HepG2 (cell line): ENCODE measurements around the gene CDK2AP2. TPM values are rescaled to one million over a fixed set of nuclear protein-coding genes. Genes with fewer than 3 reads are reported as not detected.
A peak's percentile ranks its signal among the peaks of the same experiment; 100 is the strongest.

Experiments used
- ADNP ChIP-seq: sonication (generic); formaldehyde crosslinking; IDR thresholded peaks from 2 replicates; pipeline ENCODE4 v1.4.0; 2020; ENCODE audit warnings: missing genetic modification reagents
- BRD4 ChIP-seq: sonication (generic); formaldehyde crosslinking; IDR thresholded peaks from 2 replicates; pipeline ENCODE4 v1.4.0; 2020; ENCODE audit warnings: missing genetic modification reagents
- CCAR2 ChIP-seq: fragments of 200-400 bp; formaldehyde crosslinking; optimal IDR thresholded peaks from 2 replicates; pipeline ENCODE3; 2018; ENCODE audit warnings: low read depth, mild to moderate bottlenecking, low read length, moderate library complexity
- CENPBD1 ChIP-seq: sonication (generic); formaldehyde crosslinking; IDR thresholded peaks from 2 replicates; pipeline ENCODE4 v1.8.0; 2022; ENCODE audit warnings: missing genetic modification reagents, low read depth, mild to moderate bottlenecking, borderline replicate concordance
- CHCHD3 ChIP-seq: sonication (generic); formaldehyde crosslinking; IDR thresholded peaks from 2 replicates; pipeline ENCODE4 v1.8.0; 2022; ENCODE audit warnings: mild to moderate bottlenecking, missing genetic modification reagents, moderate library complexity
- ELF3 ChIP-seq: IDR thresholded peaks from 2 replicates; pipeline ENCODE4 v1.6.1; 2016; ENCODE audit warnings: missing genetic modification reagents, missing compliant biosample characterization
- EZH2 ChIP-seq: conservative IDR thresholded peaks from 2 replicates; pipeline ENCODE4 v1.6.1; 2012; ENCODE audit warnings: mild to moderate bottlenecking, low read depth, low read length, moderate library complexity
- GLI4 ChIP-seq: sonication (generic); formaldehyde crosslinking; IDR thresholded peaks from 2 replicates; pipeline ENCODE4 v1.5.1; 2020; ENCODE audit warnings: missing genetic modification reagents, mild to moderate bottlenecking, moderate library complexity, borderline replicate concordance
- HIC2 ChIP-seq: sonication (generic); formaldehyde crosslinking; IDR thresholded peaks from 2 replicates; pipeline ENCODE4 v1.9.0; 2022; ENCODE audit warnings: low read depth, missing genetic modification reagents
- HOXD1 ChIP-seq: sonication (generic); formaldehyde crosslinking; IDR thresholded peaks from 2 replicates; pipeline ENCODE4 v1.5.0; 2020; ENCODE audit warnings: missing genetic modification reagents
- MAFG ChIP-seq: sonication (generic); formaldehyde crosslinking; IDR thresholded peaks from 2 replicates; pipeline ENCODE4 v1.5.1; 2020; ENCODE audit warnings: mild to moderate bottlenecking, missing genetic modification reagents
- MEF2D ChIP-seq: sonication (generic); formaldehyde crosslinking; IDR thresholded peaks from 2 replicates; pipeline ENCODE4 v1.5.1; 2020; ENCODE audit warnings: mild to moderate bottlenecking, missing genetic modification reagents
- MTF2 ChIP-seq: sonication (generic); formaldehyde crosslinking; IDR thresholded peaks from 2 replicates; pipeline ENCODE4 v1.5.0; 2020; ENCODE audit warnings: missing genetic modification reagents, borderline replicate concordance
- PHB2 ChIP-seq: fragments of 450-650 bp; IDR thresholded peaks from 2 replicates; pipeline ENCODE4 v1.6.1; 2018; ENCODE audit not compliant: partially characterized antibody
- SIX1 ChIP-seq: sonication (generic); formaldehyde crosslinking; IDR thresholded peaks from 2 replicates; pipeline ENCODE4 v1.4.0; 2020; ENCODE audit warnings: missing genetic modification reagents, borderline replicate concordance
- SKIL ChIP-seq: sonication (generic); formaldehyde crosslinking; IDR thresholded peaks from 2 replicates; pipeline ENCODE4 v1.8.0; 2022; ENCODE audit warnings: missing genetic modification reagents, mild to moderate bottlenecking, moderate library complexity, borderline replicate concordance
- SP2 ChIP-seq: sonication (generic); formaldehyde crosslinking; IDR thresholded peaks from 2 replicates; pipeline ENCODE4 v1.5.1; 2020; ENCODE audit warnings: mild to moderate bottlenecking, missing genetic modification reagents
- ZBTB49 ChIP-seq: sonication (generic); formaldehyde crosslinking; IDR thresholded peaks from 2 replicates; pipeline ENCODE4 v1.4.0; 2020; ENCODE audit warnings: missing genetic modification reagents, borderline replicate concordance
- ZFP82 ChIP-seq: sonication (generic); formaldehyde crosslinking; IDR thresholded peaks from 2 replicates; pipeline ENCODE4 v1.5.1; 2020; ENCODE audit warnings: mild to moderate bottlenecking, missing genetic modification reagents, borderline replicate concordance
- ZNF121 ChIP-seq: sonication (generic); formaldehyde crosslinking; IDR thresholded peaks from 2 replicates; pipeline ENCODE4 v1.5.0; 2020; ENCODE audit warnings: mild to moderate bottlenecking, missing genetic modification reagents
- ZNF136 ChIP-seq: sonication (generic); formaldehyde crosslinking; IDR thresholded peaks from 2 replicates; pipeline ENCODE4 v1.8.1; 2022; ENCODE audit warnings: low read depth, mild to moderate bottlenecking, moderate library complexity, missing genetic modification reagents
- ZNF468 ChIP-seq: sonication (generic); formaldehyde crosslinking; IDR thresholded peaks from 2 replicates; pipeline ENCODE4 v1.8.0; 2022; ENCODE audit warnings: mild to moderate bottlenecking, moderate library complexity, missing genetic modification reagents
- ZNF615 ChIP-seq: sonication (generic); formaldehyde crosslinking; IDR thresholded peaks from 2 replicates; pipeline ENCODE4 v1.5.0; 2020; ENCODE audit warnings: mild to moderate bottlenecking, missing genetic modification reagents, borderline replicate concordance
- ZSCAN20 ChIP-seq: sonication (generic); formaldehyde crosslinking; IDR thresholded peaks from 2 replicates; pipeline ENCODE4 v1.4.0; 2020; ENCODE audit warnings: missing genetic modification reagents, mild to moderate bottlenecking, borderline replicate concordance
- polyA plus RNA-seq, 8 experiments: library from polyadenylated mRNA; depleted of rRNA in 3 of 8; stranded (reverse) in 7 of 8; unstranded in 1 of 8; fragments of >200 nt; fragmentation: Illumina TruSeq in 4 of 8; extraction: Trizol in 4 of 8; gene quantifications; 2 replicates each; pipeline versions ENCODE4 v1.2.1 to v1.2.3, GENCODE V29; 2011 to 2016; ENCODE audit warnings: low read depth in 4 of 8, missing spikeins in 1 of 8, mixed read lengths in 1 of 8; ENCODE audit not compliant: insufficient read depth in 1 of 8
- total RNA-seq, 5 experiments: library from RNA; depleted of rRNA; stranded (reverse); fragments of >200 nt; fragmentation: Illumina TruSeq; extraction: Trizol; gene quantifications; 2 replicates each; pipeline ENCODE4 v1.2.3, GENCODE V29; 2016; ENCODE audit warnings: low read depth in 1 of 5

Gene CDK2AP2
- total and polyA plus RNA-seq, 2 of the 13 experiments (the other 11 are each of a cell fraction or from before 2014, with no cell fraction given), result 15.0 to 23.2 TPM

GRCh38 chr11:67505605-67506396 lies 2.2 kb downstream of the CDK2AP2 start (continued):
- TF ChIP-seq ZBTB49 (CRISPR knock-in tag), result no peak
- no peak for TF ChIP-seq EZH2
- TF ChIP-seq SIX1 (CRISPR knock-in tag), result no peak
- TF ChIP-seq SP2, result peak; percentile 37; the same call in 1 of the 2 replicates
- no peak for TF ChIP-seq ZSCAN20 (CRISPR knock-in tag)
- no peak for TF ChIP-seq ZNF468 (CRISPR knock-in tag)
- no peak for TF ChIP-seq PHB2
- no peak for TF ChIP-seq CHCHD3 (CRISPR knock-in tag)
- TF ChIP-seq ZFP82 (CRISPR knock-in tag), result no peak
- TF ChIP-seq ELF3, result no peak
- TF ChIP-seq GLI4 (CRISPR knock-in tag), result peak; percentile 58; the same call in 1 of the 2 replicates
- no peak for TF ChIP-seq BRD4 (CRISPR knock-in tag)
- TF ChIP-seq ADNP, result no peak
- TF ChIP-seq CCAR2, result no peak
- no peak for TF ChIP-seq CENPBD1 (CRISPR knock-in tag)
- peak; percentile 97 for TF ChIP-seq HIC2 (CRISPR knock-in tag)
- 0 out of 2 replicates have a peak, but pooled peaks have one; percentile 39 for TF ChIP-seq SKIL
- TF ChIP-seq MTF2 (CRISPR knock-in tag), result no peak
- 0 out of 2 replicates have a peak, but pooled peaks have one; percentile 68 for TF ChIP-seq ZNF136 (CRISPR knock-in tag)
- no peak for TF ChIP-seq ZNF121 (CRISPR knock-in tag)
- TF ChIP-seq MAFG, result no peak
- TF ChIP-seq HOXD1 (CRISPR knock-in tag), result no peak
- peak; percentile 55; the same call in 1 of the 2 replicates for TF ChIP-seq MEF2D (CRISPR knock-in tag)
- no peak for TF ChIP-seq ZNF615 (CRISPR knock-in tag)
